Inflammatory macrophage treated with lipopolysaccharide for 4 hours (primary cell): Measurements from ENCODE around the gene LGALS3BP.
A peak's percentile ranks its signal among the peaks of the same experiment; 100 is the strongest.

Source experiments
- DNase-seq: peaks from one replicate; pipeline ENCODE4 v3.0.0-alpha.2; 2020

LGALS3BP gene

GRCh38 chr17:79014158-79014758 is 34.5 kb upstream of the LGALS3BP start:
- no peak for DNase-seq

- DNase-seq = no peak
Measured at GRCh38 chr17:79012563-79013134, 32.9 kb upstream of the LGALS3BP start.

- no peak for DNase-seq
Measured at GRCh38 chr17:79011451-79012147, 31.9 kb upstream of the LGALS3BP start.

GRCh38 chr17:79010304-79010646 is 30.6 kb upstream of the LGALS3BP start:
- no peak for DNase-seq

- DNase-seq = peak; percentile 90
Measured at GRCh38 chr17:79009397-79010303, 29.9 kb upstream of the LGALS3BP start, which contains the start of gene CANT1. TSS of gene CANT1 (minus strand) at chr17:79009764. CDS start at chr17:78997622, 12,142 bp downstream.

- DNase-seq = no peak
Measured at GRCh38 chr17:79008666-79009387, 29.1 kb upstream of the LGALS3BP start.

- no peak for DNase-seq
Measured at GRCh38 chr17:79007504-79008381, 28.0 kb upstream of the LGALS3BP start.

GRCh38 chr17:79006794-79007503 is 27.2 kb upstream of the LGALS3BP start:
- DNase-seq = no peak

GRCh38 chr17:79006046-79006445 is 26.3 kb upstream of the LGALS3BP start:
- DNase-seq = peak; percentile 30

GRCh38 chr17:79005063-79005861 is 25.5 kb upstream of the LGALS3BP start:
- DNase-seq = no peak

GRCh38 chr17:79003661-79004411 is 24.1 kb upstream of the LGALS3BP start:
- no peak for DNase-seq

GRCh38 chr17:79002796-79003593 is 23.3 kb upstream of the LGALS3BP start:
- DNase-seq = no peak

GRCh38 chr17:79002291-79002690 is 22.6 kb upstream of the LGALS3BP start:
- no peak for DNase-seq

- no peak for DNase-seq
Measured at GRCh38 chr17:79001190-79002020, 21.7 kb upstream of the LGALS3BP start.

- DNase-seq = no peak
Measured at GRCh38 chr17:79000396-79001189, 20.9 kb upstream of the LGALS3BP start.

- DNase-seq = no peak
Measured at GRCh38 chr17:78999947-79000395, 20.2 kb upstream of the LGALS3BP start.
